ENCODE results near the gene CCSAP.

The CCSAP gene, protein sequence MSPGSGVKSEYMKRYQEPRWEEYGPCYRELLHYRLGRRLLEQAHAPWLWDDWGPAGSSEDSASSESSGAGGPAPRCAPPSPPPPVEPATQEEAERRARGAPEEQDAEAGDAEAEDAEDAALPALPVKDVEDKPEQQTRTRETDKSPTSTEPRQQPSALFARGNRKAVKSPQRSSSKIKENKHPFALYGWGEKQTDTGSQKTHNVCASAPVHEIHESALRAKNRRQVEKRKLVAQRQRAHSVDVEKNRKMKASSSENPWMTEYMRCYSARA
- total RNA-seq, result 46.2 to 74.2 (median 50.7) reads per million in 3 donors

DNA sequence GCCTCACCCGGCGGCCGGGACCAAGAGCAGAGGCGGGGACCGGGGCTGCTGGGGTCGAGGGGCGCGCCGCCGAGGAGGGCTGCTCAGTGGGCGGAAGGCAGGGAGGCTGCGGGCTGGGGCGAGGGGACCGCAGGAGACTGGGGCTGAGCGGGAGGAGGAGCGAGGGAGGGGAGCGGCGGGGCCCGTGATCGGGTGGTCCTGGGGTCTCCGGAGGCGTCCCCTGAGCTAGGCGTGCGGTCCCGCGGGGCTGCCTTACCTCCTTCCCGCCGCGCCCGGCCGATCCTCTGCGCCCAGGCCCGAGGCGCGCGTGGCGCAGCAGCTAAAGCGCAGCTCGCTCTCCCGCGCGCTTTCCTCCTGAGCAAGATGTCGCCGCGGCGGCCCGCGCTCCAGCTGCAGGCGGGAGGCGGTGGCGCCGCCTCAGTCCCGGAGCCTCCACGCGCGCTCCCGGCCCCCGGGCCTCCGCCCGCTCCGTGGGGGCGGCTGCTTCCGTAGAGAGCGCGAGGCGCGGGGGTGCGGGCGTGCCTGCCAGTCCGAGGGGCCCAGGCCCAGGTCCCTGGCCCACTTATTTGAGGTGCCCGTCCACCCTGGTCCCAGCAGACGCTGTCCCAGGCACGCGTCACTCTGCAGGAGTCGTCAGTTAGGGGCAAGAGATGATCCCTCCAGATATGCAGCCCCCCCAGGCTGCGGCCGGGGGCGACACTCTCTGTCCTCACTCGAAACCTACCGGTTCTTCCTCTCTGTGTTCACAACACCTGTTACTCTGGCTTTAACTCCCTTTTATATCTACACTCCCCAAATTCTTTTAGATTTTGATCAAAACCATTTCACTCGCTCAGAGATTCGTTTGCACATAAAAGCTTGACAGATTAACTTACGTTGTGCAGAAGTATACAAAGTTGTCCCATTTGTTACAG is at the start of gene CCSAP:
Gene CCSAP, minus strand, starts transcription at position 392 of the 914 bp plus-strand sequence. CDS start 582 bp downstream, outside the sequence.
- Histone ChIP-seq H3K27ac (ENCODE audit: insufficient read depth, low read length, poor library complexity, severe bottlenecking) (peak within 1 kb of the TSS; percentile 87), H3K9me3 (ENCODE audit: control insufficient read depth, low read length) (no peaks in the 10 kb centered on the region), H3K4me3 (ENCODE audit: insufficient read depth, low read depth, low read length, poor library complexity, severe bottlenecking) (peak within 1 kb of the TSS; percentile 74), H3K4me1 (ENCODE audit: control insufficient read depth, insufficient read depth, low read length, poor library complexity, severe bottlenecking) (peaks cover 8% of the 10 kb centered on the region), H3K27me3 (replicated peaks; ENCODE audit: control insufficient read depth, insufficient read depth, low read length, poor library complexity, severe bottlenecking) (no peaks in the 10 kb centered on the region), H3K36me3 (ENCODE audit: control insufficient read depth, insufficient read depth, low read length) (no peaks in the 10 kb centered on the region)
- DNase-seq, result peak in 2 of 3 donors; percentile 49 to 76

- Histone ChIP-seq H3K4me3 (ENCODE audit: insufficient read depth, low read depth, low read length, poor library complexity, severe bottlenecking) (no peak overlapping the region), H3K27ac (ENCODE audit: insufficient read depth, low read length, poor library complexity, severe bottlenecking) (no peak overlapping the region), H3K36me3 (ENCODE audit: control insufficient read depth, insufficient read depth, low read length) (no peaks in the 10 kb centered on the region), H3K27me3 (replicated peaks; ENCODE audit: control insufficient read depth, insufficient read depth, low read length, poor library complexity, severe bottlenecking) (no peaks in the 10 kb centered on the region), H3K4me1 (ENCODE audit: control insufficient read depth, insufficient read depth, low read length, poor library complexity, severe bottlenecking) (no peaks in the 10 kb centered on the region), H3K9me3 (ENCODE audit: control insufficient read depth, low read length) (no peaks in the 10 kb centered on the region)
- DNase-seq, result no peak
Measured at GRCh38 chr1:229390130-229390529, 47.3 kb upstream of the CCSAP start.

DNA sequence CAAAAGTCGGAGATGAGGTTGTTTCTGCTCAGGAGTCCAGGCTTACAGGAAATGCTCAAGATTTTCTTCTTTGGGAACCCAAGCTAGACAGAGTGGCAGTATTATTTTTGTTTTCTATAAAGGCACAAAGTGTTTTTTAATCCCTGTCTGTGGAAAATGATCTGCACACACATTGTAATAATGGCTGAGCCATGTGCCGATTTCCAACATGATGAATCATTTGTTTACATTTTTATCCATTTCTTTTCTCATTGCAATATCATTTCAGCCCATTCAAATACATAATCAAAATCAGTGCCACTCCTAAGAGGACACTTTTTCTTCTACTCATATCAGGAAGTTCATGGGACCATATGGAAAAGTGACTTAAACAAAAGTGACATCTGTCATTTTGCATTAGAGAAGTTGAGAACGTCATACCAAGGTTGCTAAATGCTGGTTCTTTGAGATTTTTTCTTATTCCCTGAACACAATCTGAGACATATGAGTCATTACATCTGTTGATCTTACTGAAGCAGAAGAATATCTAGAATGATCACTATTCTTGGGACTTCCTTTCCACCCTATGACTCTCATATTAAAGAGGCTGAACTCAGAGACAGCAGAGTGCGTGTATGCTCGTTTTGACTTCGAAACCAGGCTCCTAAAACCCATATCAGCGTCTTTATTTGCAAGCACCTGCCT is 46.2 kb upstream of the CCSAP start:
- DNase-seq, result no peak

DNA sequence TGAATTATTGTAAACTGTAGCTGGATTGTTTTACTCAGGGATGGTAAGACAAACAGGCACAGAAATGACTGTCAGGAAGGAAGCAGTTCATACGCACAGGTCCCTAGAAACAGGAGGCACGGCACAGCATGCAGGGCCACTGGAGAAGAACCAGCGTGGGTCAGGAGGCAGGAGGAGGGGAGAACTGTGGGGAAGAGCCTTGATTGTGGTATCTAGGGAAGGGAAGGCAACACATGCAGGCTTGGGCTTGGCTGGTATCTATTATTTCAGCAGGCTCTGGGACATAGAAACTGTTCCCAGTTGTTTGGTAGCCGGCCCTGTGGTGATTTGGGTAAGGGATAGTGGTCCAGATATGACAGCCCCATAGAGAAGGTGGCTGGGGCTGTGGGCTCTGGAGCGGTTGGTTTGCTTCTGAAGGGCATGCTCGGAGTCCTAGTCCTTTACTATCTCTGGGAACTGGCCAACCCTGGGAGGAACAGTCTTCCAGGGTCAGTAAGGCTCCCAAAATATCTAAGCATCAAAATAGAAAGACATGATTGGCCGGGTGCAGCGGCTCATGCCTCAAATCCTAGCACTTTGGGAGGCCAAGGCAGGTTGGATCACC is 43.1 kb upstream of the CCSAP start:
- H3K27ac ChIP-seq (ENCODE audit: insufficient read depth, low read length, poor library complexity, severe bottlenecking), result no peak overlapping the region
- no peaks in the 10 kb centered on the region for H3K9me3 ChIP-seq (ENCODE audit: control insufficient read depth, low read length)
- no peaks in the 10 kb centered on the region for H3K27me3 ChIP-seq (replicated peaks; ENCODE audit: control insufficient read depth, insufficient read depth, low read length, poor library complexity, severe bottlenecking)

More for the DNA sequence above, 46.2 kb upstream of the CCSAP start:
- Histone ChIP-seq H3K27ac (ENCODE audit: insufficient read depth, low read length, poor library complexity, severe bottlenecking) (no peak overlapping the region), H3K4me1 (ENCODE audit: control insufficient read depth, insufficient read depth, low read length, poor library complexity, severe bottlenecking) (no peaks in the 10 kb centered on the region), H3K4me3 (ENCODE audit: insufficient read depth, low read depth, low read length, poor library complexity, severe bottlenecking) (no peak overlapping the region), H3K27me3 (replicated peaks; ENCODE audit: control insufficient read depth, insufficient read depth, low read length, poor library complexity, severe bottlenecking) (no peaks in the 10 kb centered on the region), H3K9me3 (ENCODE audit: control insufficient read depth, low read length) (no peaks in the 10 kb centered on the region), H3K36me3 (ENCODE audit: control insufficient read depth, insufficient read depth, low read length) (no peaks in the 10 kb centered on the region)

GRCh38 chr1:229384822-229385221 is 42.0 kb upstream of the CCSAP start:
- Histone ChIP-seq H3K27ac (ENCODE audit: insufficient read depth, low read length, poor library complexity, severe bottlenecking) (no peak overlapping the region), H3K9me3 (ENCODE audit: control insufficient read depth, low read length) (no peaks in the 10 kb centered on the region), H3K27me3 (replicated peaks; ENCODE audit: control insufficient read depth, insufficient read depth, low read length, poor library complexity, severe bottlenecking) (no peaks in the 10 kb centered on the region), H3K4me1 (ENCODE audit: control insufficient read depth, insufficient read depth, low read length, poor library complexity, severe bottlenecking) (no peaks in the 10 kb centered on the region), H3K36me3 (ENCODE audit: control insufficient read depth, insufficient read depth, low read length) (no peaks in the 10 kb centered on the region), H3K4me3 (ENCODE audit: insufficient read depth, low read depth, low read length, poor library complexity, severe bottlenecking) (no peak overlapping the region)
- no peak for DNase-seq

More for the DNA sequence above, 43.1 kb upstream of the CCSAP start:
- no peak for DNase-seq
- Histone ChIP-seq H3K36me3 (ENCODE audit: control insufficient read depth, insufficient read depth, low read length) (no peaks in the 10 kb centered on the region), H3K4me3 (ENCODE audit: insufficient read depth, low read depth, low read length, poor library complexity, severe bottlenecking) (no peak overlapping the region), H3K4me1 (ENCODE audit: control insufficient read depth, insufficient read depth, low read length, poor library complexity, severe bottlenecking) (no peaks in the 10 kb centered on the region)

GRCh38 chr1:229383961-229384360 is 41.1 kb upstream of the CCSAP start:
- Histone ChIP-seq H3K36me3 (ENCODE audit: control insufficient read depth, insufficient read depth, low read length) (no peaks in the 10 kb centered on the region), H3K9me3 (ENCODE audit: control insufficient read depth, low read length) (no peaks in the 10 kb centered on the region)

GRCh38 chr1:229383188-229383587 is 40.3 kb upstream of the CCSAP start:
- H3K4me1 ChIP-seq (ENCODE audit: control insufficient read depth, insufficient read depth, low read length, poor library complexity, severe bottlenecking), result no peaks in the 10 kb centered on the region
- no peak overlapping the region for H3K27ac ChIP-seq (ENCODE audit: insufficient read depth, low read length, poor library complexity, severe bottlenecking)
- H3K27me3 ChIP-seq (replicated peaks; ENCODE audit: control insufficient read depth, insufficient read depth, low read length, poor library complexity, severe bottlenecking), result no peaks in the 10 kb centered on the region
- DNase-seq, result no peak
- H3K36me3 ChIP-seq (ENCODE audit: control insufficient read depth, insufficient read depth, low read length), result no peaks in the 10 kb centered on the region
- H3K9me3 ChIP-seq (ENCODE audit: control insufficient read depth, low read length), result no peaks in the 10 kb centered on the region
- H3K4me3 ChIP-seq (ENCODE audit: insufficient read depth, low read depth, low read length, poor library complexity, severe bottlenecking), result no peak overlapping the region

More at GRCh38 chr1:229383961-229384360, 41.1 kb upstream of the CCSAP start:
- no peak overlapping the region for H3K27ac ChIP-seq (ENCODE audit: insufficient read depth, low read length, poor library complexity, severe bottlenecking)
- H3K4me1 ChIP-seq (ENCODE audit: control insufficient read depth, insufficient read depth, low read length, poor library complexity, severe bottlenecking), result no peaks in the 10 kb centered on the region
- H3K4me3 ChIP-seq (ENCODE audit: insufficient read depth, low read depth, low read length, poor library complexity, severe bottlenecking), result no peak overlapping the region
- DNase-seq, result no peak
- no peaks in the 10 kb centered on the region for H3K27me3 ChIP-seq (replicated peaks; ENCODE audit: control insufficient read depth, insufficient read depth, low read length, poor library complexity, severe bottlenecking)

DNA sequence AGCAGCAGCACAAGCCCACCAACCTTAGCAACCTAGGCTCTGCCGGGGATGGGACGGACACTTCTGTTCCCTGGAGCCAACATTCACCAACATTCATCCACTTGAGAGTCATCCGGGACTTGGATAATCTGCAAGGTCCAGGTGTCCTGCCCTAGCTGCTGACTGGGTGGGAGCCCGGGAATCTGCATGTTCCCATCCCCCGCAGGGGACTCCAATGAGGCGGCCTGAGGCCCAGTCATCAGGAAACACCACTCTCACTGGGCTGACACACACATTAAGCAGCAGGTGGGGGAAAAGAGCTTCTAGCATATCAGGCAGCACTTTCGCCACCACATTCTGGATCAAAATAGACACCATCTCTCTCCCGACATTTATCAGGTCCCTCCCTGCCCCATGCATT is 38.4 kb upstream of the CCSAP start:
- Histone ChIP-seq H3K27me3 (replicated peaks; ENCODE audit: control insufficient read depth, insufficient read depth, low read length, poor library complexity, severe bottlenecking) (no peaks in the 10 kb centered on the region), H3K4me3 (ENCODE audit: insufficient read depth, low read depth, low read length, poor library complexity, severe bottlenecking) (no peak overlapping the region), H3K27ac (ENCODE audit: insufficient read depth, low read length, poor library complexity, severe bottlenecking) (no peak overlapping the region), H3K36me3 (ENCODE audit: control insufficient read depth, insufficient read depth, low read length) (no peaks in the 10 kb centered on the region), H3K4me1 (ENCODE audit: control insufficient read depth, insufficient read depth, low read length, poor library complexity, severe bottlenecking) (no peaks in the 10 kb centered on the region), H3K9me3 (ENCODE audit: control insufficient read depth, low read length) (no peaks in the 10 kb centered on the region)
- no peak for DNase-seq

GRCh38 chr1:229380536-229381160 is 37.8 kb upstream of the CCSAP start:
- DNase-seq, result no peak

More at GRCh38 chr1:229380536-229381160, 37.8 kb upstream of the CCSAP start:
- Histone ChIP-seq H3K9me3 (ENCODE audit: control insufficient read depth, low read length) (no peaks in the 10 kb centered on the region), H3K36me3 (ENCODE audit: control insufficient read depth, insufficient read depth, low read length) (no peaks in the 10 kb centered on the region), H3K4me3 (ENCODE audit: insufficient read depth, low read depth, low read length, poor library complexity, severe bottlenecking) (no peak overlapping the region), H3K27me3 (replicated peaks; ENCODE audit: control insufficient read depth, insufficient read depth, low read length, poor library complexity, severe bottlenecking) (no peaks in the 10 kb centered on the region), H3K4me1 (ENCODE audit: control insufficient read depth, insufficient read depth, low read length, poor library complexity, severe bottlenecking) (no peaks in the 10 kb centered on the region), H3K27ac (ENCODE audit: insufficient read depth, low read length, poor library complexity, severe bottlenecking) (no peak overlapping the region)

All from effector memory CD4-positive, alpha-beta T cell (primary cell).